Activated CD8-positive, alpha-beta memory T cell treated with anti-CD3 and anti-CD28 coated beads for 1 hour (primary cell): ENCODE measurements around the gene ERFE.

Experiments
- DNase-seq, 2 donors: peaks; one replicate each; pipeline ENCODE4 v3.0.0-alpha.2; 2020; ENCODE audit warnings: low read depth in 1 of 2; ENCODE audit errors: extremely low read depth in 1 of 2

The ERFE gene

DNA sequence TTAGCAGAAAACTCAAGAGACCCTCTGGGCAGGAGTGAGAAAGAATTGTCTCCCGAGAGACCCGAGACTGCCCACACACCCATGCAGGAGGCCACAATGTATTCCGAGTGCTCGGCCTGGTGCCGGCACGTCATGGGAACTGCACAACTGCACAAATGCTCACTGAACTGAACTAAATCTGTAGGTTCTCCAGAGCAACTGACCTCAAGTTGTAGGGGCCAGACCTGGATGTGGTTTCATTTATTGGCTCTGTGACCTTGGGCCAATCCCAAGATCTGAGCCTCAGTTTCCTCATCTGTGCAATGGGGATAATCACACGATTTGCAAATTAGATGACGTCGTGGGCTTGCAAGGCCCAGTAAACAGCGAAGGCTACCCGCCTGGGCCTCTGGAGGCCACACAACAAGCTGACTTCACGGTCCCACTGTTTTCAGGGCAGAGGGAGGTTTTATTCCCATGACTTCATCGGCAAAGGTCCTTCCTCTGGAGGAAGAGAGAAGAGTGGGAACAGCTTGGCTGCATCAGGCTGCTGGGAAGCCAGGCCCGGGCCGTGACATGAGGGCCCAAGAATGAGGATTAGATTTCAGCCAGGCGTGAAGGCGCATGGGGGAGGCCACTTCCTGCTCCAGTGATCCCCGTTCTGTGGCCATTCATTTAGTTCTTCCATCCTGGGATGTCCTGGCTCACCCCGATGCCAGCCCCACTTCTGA lies 3.6 kb upstream of the ERFE start:
- DNase-seq = no peak

DNA sequence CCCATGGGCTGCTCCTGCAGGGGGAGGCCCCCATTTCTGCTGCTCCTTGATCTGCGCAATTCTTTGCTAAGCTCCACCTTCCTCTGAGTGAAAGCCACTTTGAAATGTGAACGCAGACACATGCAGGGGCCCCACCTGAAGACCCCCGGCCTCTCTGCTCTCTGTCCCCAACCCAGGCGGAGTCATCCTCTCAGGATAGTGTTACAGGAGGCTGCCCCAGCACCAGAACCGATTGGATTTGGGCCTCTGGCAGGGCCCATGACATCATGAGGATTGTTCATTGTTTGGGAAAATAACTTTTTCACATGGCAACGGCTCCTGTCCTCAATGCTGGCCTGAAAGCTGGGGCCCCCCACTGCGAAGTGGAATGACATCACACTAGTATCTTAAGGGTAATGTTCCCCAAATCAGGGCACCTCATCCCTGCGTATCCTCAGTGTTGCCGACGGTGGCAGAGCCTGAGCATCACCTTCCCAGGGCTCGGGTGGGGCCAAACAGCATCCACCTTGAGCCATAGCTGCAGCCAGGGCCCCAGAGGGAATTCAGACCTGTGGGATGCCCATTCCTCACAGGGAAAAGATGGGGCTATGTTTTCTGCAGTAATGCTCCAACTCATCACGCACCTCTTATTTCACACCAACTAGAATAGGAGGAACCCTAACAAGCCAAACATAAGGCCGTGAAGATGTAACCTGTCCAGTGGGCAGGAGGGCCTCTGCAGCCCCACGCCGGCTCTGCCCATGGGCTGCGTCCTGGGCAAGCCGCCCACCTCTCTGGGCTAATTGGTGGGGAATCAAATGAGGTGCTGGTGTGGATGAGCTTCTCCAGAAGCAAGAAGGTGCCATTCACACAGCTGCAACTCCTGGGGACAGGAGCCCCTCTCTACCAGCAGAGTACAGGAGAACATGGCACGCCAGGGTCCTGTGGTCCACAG lies 2.7 kb upstream of the ERFE start:
- no peak for DNase-seq

DNA sequence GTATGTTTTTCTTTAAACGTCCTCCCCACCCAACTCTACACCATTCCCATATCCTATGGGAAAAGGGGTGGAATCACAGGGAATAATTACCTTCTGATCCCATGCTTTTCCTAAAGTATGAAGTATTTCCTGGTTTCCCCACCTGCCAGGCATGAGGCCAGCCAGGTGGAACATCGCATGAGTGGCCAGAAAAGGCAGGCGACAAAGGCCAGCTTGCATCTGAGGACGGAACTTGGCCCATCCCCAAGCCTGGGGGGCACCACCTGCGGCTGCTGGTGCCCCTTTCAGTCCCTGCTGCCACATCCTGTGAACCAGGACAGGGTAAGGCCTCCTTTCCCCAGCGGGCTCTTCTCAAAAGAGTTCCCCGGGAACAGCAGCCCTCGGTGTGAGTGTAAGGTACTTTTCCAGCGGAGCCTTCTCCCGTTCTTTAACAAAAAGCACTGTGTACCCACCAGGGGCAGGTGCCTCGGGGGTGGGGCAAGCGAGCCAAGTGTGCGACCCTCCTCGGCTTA lies 1.2 kb upstream of the ERFE start:
- DNase-seq = no peak

DNA sequence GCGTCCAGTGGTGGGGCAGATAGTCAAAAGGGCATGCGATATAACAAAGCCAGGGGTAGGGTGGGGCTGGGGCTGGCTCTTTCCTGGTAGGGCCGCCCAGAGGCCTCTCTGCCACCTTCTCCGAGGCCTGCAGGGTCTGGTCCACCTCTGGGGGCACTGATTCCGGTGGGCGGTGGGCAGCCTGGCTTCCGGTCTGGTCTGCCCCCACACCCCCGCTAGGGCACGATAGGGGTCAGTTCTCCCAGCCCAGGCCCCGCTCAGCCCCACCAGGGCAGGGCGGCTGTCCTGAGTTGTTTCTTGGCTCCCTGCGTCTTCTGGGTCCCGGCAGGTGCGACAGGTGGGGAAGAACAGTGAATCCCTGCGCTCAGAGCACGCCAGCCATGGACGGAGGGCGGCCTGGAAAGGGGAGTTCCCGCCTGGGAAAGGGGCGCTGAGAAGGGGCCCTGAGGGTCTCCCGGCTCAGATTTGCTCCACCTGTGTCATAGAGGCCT lies 707 bp upstream of the ERFE start:
- DNase-seq = no peak

DNA sequence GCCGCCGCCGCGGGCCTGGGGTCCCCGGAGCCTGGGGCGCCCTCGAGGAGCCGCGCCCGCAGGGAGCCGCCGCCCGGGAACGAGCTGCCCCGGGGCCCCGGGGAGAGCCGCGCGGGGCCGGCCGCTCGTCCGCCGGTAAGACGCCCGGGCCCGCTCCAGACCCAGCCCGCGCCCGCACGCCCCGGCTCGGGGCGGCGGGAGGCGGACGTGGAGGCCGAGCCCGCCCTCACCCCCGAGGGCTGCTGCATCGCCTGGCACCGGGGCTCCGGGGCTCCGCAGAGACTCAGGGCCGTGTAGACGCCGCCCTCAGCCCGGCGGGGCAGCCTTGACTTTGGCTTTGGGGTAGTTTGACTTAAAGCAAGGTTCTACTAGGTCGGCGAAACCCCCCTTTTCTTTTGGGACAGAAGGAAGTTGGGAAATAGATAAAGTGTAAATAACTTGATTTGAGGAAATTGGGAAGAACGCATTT lies 335 bp downstream of the ERFE start:
- no peak for DNase-seq

DNA sequence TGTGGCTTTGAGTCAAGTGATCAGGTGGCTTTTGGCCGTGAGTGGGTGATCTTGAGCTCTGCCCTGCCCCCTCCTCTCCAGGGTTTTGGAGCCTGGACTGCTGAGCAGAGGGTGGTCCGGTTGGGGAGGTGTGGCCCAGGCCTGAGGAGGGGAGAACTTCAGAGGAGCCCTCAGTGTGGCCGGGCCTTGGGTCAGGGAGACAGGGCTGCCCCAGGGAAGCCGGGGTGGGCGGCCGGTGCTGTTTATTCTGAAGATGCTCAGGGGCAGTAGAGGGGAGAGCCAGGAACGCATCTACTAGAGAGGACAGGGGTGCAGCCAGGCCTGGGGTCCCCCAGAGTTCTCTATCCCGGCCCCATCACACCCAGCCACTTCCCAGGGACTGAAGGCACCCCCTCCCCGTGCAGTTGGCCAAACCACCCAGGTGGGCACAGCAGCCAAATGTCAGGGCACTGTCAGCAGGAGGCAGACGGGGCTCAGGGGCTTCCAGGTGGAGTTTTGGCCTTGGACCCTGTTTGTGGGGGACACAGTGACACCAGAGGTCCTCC lies 963 bp downstream of the ERFE start:
- no peak for DNase-seq

DNA sequence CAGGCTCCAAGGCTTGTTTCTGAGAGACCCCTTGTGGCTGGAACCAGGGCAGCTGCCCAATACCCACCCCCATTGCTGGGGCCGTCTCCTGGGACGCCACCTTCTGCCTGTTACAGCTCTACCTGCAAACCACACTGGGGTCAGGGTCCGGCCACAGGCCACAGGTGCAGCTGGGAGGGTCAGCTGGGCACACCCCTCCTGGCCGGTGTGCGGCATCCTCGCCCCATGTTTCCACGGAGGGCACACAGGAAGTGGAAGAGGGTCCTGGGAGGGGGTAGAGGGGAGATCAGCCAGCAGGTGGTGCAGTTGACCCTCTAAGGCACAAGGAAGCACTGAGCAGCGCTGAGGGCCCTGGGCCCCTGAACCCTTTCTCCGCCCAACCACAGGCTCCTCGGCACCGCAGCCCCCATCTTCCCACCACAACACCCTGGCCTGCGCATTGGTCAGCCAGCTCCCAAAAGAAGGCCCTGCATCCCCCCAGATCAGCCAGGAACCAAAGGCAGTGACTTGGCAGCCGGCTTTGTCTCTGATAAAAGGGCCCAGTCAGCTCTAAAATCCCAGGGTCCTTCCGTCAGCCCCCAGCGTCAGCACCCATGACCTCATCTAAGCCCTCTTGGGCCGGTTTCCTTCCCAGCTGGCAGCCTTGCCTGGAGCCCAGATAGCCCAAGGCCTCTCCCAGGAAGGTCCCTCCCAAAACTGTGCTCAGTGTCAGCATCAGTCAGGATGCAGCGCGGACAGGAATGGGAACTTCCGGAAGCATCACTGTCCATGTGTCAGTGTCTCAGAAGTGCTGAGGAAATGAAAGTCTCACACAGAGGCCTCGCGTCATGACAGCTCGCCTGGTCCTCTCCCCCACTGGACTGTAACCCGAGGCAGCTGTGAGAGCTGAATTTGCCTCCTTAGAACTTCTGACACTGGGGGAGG lies 1.7 kb downstream of the ERFE start:
- DNase-seq = no peak

DNA sequence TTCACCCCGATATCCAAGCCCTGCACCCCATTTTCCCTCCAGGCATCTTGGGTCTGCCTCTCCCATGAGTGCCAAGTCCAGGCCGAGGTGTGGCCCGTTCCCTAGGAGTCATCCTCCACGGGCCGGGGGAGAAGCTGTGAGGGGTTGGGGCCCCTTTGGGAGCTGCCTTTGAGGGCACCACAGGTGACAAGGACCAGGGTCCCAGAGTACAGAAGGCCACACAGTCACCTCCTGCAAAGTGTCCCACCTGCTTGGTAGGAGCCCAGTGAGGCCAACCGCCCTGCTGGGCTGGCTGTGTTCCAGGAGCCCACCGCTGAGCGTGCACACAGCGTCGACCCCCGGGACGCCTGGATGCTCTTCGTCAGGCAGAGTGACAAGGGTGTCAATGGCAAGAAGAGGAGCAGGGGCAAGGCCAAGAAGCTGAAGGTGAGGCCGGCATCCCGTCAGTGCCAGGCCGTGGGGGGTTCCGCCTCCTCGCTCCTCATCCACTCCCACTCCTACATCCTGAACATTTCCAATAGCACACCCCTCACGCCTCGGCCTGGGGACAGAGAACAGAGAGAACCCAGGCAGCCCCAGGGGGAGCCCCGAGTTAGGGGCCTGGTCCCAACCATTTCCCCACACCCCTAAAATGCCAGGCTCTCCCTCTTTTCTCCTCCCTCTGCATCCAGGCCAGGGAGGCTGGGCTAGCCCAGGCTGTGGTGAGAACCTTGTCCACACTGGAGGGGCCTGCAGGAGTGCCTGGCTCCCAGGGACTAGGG lies 2.7 kb downstream of the ERFE start:
- no peak for DNase-seq

DNA sequence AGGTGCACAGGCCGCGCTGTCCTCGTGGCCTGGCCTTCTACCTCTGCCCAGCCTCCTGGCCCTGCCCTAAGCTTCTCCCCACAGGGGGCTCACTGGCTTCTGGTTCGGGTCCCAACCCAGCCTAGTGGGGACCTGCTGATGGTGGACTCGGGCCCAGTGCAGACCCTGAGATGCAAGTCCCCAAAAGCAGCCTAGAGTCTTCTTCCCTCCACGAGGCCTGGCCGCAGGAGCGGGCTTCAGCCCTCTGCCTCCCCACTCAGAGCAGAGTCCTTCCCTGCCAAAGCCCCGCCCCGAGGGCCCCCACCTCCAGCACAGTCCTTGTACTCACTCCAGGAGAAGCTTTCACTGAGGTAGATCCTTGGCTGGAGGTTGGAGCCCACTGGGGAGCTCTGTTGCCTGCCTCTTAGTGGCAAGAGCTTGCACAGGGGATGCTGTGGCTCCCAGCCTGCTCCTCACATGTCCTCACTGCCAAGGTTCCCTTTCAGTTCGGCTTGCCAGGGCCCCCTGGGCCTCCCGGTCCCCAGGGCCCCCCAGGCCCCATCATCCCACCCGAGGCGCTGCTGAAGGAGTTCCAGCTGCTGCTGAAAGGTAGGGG lies 3.6 kb downstream of the ERFE start:
- no peak for DNase-seq

DNA sequence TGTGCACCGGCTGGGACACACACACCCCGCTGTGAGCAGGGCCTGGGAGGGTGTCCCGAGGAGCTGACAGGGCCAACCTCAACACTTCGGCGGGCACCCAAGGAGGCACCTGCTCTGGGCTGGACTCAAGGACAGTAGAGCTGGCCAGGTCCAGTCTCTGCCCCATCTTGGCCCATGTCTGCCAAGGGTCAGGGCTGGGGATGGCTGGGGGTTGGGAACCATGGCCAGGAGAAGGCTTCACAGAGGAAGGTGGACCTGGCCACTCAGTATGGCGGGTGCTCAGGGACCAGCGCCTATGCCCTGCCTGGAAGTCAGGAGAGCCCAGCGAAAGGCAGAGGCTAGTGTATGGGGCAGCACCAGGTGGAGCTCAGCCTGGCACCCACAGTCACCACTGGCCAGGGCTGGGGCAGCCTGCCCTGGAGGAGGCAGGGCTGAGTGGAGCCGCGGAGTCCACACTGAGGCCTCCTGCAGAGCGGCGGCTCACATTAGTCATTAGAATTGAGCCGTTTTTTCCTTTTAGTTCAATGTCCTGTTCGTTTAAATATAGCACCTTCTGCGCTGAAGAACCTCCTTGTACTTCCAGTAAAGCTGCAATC lies 4.2 kb downstream of the ERFE start:
- DNase-seq = no peak

DNA sequence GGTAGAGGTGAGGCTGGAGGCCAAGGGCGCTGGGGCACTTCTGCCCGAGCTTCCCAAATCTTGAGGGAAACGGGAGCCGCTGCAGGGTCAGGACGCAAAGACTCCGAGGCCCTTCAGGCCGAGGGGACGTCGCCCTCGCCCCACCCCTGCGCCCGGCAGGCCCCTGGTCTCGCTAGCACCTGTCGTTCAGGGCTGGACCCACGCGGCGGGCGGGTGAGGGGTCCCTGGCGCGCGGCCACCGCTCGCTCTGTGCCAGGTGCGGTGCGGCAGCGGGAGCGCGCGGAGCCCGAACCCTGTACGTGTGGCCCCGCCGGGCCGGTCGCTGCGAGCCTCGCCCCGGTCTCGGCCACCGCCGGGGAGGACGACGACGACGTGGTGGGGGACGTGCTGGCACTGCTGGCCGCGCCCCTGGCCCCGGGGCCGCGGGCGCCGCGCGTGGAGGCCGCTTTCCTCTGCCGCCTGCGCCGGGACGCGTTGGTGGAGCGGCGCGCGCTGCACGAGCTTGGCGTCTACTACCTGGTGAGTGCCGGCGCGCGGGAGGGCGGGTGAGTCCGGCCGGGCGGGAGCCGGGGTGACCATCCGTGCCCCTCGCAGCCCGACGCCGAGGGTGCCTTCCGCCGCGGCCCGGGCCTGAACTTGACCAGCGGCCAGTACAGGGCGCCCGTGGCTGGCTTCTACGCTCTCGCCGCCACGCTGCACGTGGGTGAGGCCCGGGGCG lies 4.9 kb downstream of the ERFE start:
- DNase-seq = no peak

DNA sequence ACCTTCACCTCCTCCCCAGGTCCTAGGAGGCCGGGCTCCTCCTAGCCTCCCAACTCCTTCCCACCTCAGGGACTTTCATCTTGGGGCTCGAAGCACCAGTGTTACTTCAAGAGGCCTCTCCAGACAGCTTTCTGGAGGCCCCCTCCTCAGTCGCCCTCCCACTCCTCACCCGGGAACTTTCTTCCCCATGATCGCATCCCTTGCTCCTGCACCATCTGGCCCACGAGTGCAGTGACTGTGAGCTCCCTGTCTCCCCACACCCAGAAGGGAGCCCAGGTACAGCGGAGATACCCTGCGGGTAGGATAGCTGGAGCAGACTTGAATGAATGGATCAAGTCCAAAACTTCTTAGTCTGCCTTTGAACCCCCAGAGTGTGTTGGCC lies 6.1 kb downstream of the ERFE start:
- no peak for DNase-seq

DNA sequence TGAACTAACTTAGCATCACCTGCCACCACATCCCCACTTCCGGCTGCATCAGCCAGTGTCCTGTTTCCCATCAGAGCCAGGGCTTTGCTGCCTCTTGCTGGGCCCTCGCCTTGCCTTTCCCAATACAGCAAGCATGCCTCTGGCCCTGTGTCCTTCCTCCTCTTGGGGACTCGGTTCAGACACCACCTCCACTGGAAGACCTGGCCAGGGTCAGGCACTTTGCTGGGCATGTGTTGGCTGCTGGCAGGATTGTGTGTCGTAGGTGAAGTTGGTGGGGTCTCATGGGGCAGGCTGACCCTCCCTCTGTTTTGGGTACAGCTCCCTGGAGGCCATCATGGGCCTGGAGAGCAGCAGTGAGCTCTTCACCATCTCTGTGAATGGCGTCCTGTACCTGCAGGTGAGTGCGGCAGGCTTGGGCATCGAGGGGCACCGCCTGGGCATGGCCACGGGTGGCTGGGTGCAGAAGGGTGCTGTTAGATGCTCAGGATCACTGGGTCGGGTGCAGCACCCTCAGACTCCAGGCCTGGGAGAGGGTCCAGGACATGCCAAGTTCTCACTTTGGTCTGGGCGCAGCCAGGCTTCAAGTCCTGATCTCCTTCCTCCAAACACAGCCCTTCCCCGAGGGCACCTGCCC lies 6.6 kb downstream of the ERFE start:
- DNase-seq = no peak

DNA sequence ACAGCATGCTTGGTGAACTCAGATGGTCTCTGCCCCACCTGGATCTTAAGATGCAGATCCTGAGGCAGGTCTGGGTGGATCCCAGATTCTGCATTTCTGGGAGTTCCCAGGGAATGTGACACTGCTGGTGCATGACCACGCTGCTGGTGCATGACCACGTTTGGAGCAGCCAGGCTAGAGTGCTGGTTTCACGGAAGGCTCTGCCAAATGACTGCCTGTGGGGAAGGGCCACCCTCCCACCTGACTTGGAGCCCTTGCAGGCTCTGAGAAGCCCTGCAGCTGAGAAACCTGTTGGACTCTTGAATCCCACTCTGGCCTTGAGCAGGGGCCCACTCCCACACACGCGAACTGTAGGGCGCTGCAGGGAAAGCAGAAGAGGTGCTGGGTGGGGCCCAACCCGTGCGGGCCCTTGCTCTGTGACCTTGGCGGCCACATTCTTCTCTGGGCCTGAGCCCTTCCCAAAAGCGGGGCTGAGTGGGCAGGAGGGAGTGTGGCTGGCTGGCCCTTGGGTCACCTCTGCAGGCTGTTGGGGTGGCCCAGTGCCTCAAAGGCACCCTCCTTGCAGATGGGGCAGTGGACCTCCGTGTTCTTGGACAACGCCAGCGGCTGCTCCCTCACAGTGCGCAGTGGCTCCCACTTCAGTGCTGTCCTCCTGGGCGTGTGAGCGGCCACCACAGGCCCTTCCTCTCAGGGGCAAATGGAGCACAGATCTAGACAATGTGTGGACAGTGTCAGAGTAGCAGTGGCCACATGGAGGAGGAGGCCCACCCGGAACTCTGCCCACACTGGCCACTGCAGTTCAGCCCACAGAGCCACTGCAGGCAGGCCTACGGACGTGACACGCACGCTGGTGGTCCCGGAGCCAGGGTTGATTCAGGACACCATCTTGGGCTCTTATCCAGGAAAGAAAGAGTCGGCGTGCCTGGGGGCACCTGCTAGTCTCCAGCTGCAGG lies 7.9 kb downstream of the ERFE start:
- no peak for DNase-seq

DNA sequence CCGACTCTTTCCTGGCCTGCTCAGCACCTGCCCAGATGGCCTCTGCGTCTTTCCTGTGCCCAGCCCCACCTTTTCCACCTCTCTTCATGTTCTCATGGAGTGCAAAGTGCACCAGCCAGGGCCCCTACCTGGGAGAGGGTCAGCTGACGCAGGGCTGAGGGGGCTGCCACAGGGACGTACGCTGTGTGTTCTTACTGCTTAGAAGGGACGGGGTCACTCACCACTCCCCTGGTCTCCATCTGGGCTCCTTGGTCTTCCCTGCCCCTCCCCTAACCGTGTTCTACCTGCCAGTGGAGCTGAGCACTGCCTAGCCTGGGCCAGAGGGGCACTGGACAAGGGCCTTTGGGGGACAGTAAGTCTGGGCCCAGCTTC lies 8.6 kb downstream of the ERFE start:
- DNase-seq = no peak

DNA sequence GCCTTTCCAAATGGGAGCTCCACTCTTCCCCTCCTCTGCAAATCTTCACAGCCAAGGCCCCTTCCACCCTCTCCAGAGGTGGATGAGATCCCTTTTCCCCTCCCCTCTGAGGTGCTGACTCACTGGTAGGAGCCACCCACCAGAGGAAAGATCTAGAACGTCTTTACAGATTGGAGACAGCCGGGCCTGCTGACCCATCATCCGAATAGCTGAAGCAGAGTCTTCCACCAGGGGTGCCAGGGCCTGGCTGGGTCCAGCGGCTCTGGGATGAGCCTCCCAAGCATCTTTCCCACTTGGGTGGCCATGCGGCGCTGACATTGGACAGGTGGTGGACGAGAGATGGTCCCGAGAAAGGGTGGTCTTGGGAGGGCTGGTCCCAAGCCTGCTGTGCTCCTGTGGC lies 9.0 kb downstream of the ERFE start:
- no peak for DNase-seq
